Fibroblast of skin of scalp (primary cell): ENCODE measurements around the gene RGS10.
A peak's percentile ranks its signal among the peaks of the same experiment; 100 is the strongest.
"Not testable (repeated sequence)": the region's sequence is repeated elsewhere in the genome, so short reads cannot be mapped to it uniquely, and the experiment has no call there.

Experiments
- DNase-seq: peaks from one replicate; pipeline ENCODE4 v3.0.0-alpha.2; 2013

The RGS10 gene

DNA sequence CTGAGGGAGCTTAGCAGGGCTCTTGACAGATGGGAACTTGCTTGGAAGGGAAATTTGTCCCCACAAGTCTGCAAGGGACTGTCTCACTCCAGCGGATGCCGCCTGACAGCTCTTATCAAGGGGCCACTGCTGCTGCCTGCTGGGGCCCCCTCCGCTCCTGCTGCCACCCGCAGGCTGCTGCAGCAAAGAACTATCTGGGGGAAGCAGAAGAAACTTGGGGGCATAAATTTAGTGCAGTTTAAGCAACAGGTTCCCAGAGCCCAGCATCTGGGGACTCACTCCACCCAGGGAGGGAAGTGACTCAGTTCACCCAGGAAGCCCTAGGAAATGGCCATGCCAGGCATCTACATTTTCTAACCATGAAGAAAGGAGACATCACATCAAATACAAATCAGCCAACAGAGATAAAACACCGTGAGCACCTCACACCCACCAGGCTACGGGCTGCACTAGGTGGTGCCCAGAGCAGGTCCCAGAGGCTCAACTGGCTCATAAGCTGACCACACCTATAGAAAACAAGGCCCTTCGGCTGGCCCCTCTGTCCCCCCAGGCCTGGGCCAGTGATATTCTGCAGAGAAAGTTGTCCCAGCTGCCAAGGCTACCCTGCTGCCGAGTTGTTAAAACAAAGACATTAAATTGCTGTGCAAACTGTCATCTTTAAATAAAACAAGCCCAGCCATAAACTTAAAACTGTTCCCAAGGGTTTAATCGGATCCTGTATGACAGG is 3.7 kb downstream of the RGS10 start:
- DNase-seq, result no peak

DNA sequence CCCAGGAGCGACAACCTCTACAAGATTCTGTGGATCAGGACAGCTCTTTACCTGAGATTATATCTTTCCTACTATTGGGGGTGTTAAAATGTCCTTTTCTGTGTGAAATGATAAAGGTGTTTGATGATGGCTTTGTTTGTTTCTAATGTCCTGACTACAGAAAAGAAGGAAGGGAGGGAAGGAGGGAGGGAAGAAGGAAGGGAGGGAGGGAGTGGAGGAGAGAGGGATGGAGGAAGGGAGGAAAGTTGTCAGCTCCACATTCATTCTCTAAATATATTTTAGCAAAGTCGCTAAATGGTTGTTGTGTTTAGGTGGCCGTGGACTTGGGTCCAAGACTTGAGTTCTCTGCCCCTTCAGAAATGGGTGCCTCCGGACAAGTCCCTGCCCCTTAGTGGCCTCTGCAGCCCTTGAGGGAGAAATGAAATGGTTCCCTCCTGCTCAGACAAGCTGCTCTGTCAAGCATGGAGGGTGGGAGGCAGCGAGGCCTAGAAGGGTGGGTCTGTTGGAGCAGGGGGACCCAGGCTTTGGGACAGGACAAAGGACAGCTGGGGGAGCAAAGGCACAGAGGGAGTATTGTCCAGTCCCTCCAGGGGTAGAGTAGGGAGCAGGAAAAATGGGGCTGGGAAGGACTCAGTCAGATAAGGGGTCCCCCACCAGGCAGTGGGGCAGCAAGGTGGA is 4.4 kb downstream of the RGS10 start:
- no peak for DNase-seq

DNA sequence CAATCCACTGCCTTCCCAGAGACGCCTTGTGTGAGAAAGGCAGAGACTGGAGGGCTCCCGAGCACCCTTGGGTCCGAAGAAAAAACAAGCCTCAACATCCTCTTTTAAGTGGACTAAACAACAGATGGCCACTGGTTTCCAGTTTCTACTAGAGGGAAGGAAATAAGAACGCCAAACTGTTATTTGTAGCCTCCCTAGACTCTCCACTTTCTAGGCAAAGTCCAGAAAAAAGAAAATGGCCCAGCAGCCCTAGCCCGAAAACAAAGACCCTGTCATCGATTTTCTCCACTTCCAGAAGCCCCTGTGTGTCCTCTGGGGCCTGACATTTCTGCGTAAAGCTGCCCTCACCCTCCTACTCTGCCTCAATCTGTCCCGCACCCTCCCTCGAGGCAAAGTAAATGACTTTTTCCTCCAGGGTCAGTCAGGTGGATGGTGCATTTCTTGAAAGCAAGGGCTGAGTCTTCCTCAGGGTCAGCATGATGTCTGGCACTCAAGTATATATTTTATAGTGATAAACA is 6.0 kb downstream of the RGS10 start:
- no peak for DNase-seq

DNA sequence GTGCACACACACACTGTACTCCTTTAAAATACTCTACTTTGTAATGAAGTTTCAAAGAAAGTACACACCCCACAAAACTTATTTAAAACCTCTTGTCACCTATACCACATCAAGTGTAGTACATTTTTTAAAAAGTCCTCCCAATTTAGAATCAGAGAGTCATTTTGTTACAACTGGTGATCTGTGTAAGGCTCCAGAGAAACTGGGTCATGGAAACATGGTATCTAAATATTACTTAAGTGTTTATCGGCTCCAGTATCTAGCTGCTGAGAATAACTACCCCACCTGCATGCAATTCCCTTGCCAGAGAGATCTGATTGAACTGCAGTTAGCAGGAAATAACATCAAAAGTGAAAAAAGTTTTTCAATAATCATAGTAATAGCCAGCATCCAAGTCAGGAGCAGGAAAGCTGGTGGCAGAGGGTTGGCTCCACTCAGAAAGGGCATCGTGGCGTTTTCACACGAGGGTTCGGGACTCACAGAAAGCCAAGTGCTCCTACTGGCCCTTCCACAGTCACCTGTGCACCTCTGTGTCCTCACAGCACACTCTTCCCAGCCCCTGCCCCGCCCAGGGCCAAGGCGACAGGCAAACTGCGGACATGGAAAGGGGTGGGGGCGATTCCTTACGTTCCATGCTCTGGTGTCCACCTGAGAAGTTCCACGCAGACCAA is 6.5 kb downstream of the RGS10 start:
- no peak for DNase-seq

DNA sequence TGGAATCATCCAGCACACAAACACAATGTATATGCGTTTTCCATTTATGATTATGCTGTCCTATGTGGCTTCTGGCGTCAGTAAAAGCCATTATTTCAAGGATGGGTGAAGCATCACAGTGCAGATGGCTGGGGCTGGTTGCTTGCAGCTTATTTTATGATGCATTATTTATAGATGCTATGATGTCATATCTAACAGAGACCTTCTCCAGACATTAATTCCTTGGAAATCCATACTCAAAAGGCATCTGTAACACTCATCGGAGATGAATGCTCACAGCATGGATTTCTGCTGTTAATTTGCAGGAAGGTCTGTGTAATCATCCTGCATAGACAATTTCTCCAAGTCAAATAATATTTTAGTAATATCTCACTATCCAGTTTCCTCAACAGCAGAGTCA is 7.2 kb downstream of the RGS10 start:
- peak; percentile 79 for DNase-seq

DNA sequence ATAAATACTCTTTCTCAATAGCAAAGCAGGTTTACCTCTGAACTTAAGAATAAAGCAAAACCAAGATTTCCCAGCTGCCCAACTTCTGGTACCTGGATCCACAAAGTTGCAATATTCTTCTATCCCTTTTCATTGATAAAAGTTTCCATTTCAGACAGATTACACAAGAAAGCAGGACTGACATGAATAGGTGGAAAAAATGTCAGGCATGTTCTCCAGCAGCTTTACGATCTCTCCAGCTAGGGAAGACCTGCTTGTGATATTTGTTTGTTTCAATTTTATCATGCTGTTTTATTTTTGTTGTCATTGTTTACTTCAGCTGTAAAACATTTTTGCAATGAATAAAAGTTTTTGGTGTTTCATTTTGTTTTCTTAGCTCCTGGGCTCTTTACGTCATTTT is 9.0 kb downstream of the RGS10 start:
- no peak for DNase-seq

DNA sequence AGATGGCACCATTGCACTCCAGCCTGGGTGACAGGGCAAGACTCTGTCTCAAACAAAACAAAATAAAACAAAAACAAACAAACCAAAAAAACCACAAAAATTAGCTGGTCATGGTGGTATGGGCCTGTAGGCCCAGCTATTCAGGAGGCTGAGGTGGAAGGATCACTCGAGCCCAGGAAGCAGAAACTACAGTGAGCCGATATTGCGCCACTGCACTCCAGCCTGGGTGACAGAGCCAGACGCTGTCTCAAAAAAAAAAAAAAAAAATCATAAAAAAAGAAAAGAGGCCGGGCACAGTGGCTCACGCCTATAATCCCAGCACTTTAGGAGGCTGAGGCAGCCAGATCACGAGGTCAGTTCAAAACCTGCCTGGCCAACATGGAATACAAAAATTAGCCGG is 9.7 kb downstream of the RGS10 start:
- not testable (repeated sequence) for DNase-seq

DNA sequence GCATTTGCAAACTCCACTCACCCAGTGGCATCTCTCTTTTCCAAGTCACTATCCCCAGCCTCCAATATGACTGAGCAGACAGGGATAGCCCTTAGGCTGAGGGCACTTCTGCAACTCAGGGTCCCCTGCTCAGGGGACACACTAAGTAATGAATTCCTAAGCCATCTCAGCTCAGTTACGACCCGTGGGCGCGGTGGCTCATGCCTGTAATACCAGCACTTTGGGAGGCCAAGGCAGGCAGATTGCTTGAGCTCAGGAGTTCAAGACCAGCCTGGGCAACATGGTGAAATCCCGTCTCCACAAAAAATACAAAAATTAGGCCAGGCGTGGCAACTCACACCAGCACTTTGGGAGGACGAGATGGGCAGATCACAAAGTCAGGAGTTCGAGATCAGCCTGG is 10.3 kb downstream of the RGS10 start:
- not testable (repeated sequence) for DNase-seq

DNA sequence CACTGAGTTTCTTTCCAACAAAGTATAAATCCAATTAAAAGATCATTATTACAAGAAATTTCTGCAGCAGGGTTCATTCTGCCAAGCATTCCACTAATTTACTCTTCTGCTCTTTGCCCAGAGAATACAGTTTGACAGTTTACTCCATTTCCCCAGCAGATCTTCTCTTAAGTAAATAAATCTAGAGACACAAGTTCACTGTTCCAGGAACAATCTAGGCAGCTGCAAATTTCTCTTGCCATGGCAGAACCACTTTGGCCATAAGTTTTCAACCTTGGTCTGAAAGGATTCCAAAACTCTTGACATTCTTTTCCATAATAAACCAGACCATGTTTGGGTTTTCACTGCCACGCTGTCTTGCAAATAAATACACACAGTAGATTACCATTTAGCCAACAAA is 11.5 kb downstream of the RGS10 start:
- DNase-seq, result no peak

DNA sequence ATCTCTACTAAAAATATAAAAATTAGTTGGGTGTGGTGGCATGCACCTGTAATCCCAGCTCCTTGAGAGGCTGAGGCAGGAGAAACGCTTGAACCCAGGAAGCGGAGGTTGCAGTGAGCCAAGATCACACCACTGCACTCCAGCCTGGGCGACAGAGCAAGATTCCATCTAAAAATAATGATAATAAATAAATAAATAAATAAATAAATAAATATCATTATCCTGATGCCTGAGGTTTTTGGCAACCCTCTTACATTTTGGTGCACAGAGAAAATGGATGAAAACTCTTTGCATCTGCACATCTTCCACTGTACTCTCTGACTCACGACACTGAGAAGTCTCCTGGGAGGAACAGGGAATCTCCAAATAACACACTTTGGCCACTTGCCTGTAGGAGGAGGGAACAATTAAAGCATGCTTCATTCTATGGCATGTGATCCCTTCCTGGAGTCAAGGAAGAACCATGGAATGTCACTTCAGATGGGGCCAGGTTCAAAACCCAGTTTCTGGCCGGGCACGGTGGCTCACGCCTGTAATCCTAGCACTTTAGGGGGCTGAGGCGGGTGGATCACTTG is 13.8 kb downstream of the RGS10 start:
- peak; percentile 97 for DNase-seq

DNA sequence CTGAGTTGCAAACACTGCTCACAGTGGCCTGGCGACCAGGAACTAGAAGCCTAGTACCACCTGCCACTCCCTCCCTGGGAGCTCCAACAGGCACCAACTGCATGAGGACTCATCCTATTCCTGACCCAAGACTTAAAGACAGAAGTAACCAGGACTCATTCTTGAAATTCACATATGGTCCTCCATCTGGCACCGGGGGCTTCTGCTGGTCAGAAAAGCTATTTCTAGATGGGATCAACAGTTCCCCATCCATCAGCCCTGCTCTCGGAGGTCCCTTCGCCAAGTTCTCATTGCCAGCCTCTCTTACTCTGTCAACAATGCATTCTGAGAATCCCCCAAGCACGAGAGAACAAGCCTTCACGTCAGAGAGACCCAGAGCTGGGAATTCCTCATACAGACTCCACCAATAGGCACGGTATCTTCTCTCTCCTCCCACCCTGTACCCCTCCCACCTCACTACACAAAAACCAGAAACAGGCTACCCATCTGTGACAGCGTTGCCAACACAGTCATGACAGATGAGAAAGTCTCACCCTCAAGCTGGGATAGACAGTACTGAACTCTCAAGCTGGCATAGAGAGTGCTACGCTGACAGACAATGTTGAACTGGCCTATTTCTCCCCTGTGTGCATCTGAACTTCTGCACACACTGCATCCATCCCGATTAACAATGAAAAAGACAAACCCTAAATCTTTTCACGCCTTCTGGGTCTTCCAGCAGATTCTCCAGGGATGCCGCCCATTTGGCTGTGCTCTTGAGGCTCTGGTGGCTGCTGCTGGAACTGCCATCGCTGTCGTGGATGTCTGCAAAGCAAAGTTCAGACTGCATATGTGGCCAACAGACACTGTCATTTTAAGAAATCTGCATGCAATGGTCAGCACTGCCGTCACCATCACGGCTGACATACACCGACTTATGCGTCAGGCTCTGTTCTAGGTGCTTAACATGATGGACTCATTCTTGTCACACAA is 15.6 kb downstream of the RGS10 start:
- DNase-seq, result no peak

DNA sequence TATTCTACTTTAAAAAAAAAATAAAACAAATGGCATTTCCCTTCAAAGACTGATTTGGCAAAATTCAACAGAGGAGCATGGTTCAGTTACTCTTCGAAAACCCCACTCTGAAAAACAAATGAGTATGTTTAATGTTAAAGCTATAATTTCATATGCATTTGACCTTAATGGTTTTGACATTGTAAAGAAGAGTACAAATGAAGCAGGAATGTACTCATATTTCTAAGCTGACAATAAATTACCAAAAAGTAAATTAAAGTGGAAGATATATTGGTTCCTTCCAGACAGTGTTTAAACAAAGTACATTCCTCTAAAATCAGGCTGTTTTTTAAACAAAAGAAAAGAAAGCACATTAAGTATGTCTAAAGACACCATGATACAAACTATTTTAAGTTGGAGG is 16.4 kb downstream of the RGS10 start:
- no peak for DNase-seq

DNA sequence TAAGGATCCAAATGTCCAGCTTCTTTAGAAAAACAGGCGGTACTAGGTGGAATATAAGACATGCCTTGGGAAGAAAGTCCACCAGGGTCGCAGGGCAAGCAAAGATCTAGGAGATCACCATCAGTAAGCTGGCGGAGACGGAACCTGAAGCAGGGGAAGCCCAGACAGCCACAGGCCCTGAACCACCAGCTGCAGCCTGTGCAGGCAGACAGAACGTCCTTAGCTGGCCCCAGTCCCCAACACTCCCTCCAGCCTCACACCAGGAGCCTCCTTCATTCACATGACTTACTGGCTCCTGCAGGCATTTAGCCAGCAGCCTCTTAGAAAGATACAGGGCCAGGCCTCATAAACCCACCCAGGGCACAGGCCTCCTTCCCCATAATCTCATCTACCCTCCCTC is 17.4 kb downstream of the RGS10 start:
- no peak for DNase-seq

DNA sequence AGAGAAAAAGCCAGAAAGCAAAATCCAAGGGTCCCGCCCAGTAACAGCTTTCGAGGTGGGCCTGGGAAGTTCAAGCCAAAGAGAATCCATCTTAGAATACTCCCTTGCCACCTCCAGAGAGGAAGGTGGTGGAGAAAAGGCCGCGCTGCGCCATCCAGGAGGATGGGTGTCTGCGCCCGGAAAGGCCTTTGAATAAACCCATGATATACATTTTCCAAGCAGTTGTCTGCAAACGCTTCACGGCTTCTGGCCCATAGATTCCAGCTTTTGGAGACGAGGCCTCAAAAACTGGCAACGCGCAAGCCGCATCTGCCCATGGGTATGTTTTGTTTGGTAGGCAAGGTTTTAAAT is 17.8 kb downstream of the RGS10 start:
- DNase-seq, result no peak

DNA sequence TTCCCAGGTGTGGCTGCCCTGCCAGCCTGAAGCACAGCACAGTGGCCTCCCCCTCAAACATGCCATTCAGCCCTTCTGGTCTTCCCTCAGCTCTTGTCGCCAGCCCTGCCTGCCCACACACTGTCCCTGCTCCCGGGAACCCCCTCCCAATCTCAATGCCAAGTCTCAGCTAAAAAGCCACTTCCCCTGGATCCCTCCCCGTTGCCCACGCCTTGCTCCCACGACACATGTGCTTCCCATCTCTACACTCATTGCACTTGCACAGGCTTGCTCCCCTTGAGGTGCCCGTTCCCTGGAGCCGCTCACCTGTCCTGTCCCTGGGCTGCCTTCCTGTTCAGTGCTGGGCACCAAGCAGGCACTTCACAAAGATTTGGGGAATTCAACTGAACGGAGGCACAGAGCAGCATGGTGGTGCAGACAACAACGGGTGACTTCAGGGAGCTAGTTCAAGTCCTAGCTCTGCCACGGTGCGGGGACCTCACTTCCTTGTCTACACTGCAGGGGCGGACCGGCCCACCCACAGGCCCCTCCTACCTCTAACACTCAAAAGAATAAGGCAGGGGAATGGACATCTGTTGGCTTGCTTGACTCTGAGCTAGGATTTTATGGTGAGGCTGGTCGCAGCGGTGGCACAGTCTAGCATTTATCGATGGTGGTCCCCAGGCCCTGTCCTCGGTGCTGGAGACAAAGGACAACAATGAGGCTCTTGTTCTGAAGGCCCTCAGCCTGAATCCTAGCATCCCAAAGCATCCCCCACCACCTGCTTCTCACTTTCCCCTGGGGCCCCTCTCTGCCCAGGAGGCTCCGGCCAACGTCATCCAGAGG is 18.4 kb downstream of the RGS10 start:
- DNase-seq, result no peak

DNA sequence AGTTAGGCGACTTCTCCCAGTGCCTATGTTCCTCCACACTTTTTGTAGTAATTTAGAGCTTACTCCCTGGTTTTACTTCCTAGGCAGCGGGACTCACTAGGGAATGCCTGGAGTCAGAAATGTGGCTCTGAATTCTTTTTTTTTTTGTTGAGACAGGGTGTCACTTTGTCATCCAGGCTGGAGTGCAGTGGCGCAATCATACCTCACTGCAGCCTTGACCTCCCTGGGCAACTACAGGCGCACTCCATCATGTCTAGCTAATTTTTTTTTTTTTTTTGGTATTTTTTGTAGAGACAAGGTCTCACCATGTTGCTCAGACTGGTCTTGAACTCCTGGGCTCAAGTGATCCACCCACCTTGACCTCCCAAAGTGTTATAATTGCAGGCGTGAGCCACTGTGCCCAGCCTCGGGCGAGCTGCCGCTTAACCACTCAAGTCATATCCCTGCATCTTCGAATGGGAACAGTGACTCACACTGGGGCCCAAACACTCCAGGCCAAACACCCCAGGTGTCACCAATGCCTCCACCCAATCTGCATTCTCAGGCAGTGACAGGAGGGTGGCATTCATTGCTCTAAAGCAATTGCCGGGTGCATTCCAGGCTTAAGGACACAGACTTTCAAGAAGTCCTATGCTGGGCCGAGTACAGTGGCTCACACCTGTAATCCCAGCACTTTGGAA is 19.6 kb downstream of the RGS10 start:
- DNase-seq, result no peak

DNA sequence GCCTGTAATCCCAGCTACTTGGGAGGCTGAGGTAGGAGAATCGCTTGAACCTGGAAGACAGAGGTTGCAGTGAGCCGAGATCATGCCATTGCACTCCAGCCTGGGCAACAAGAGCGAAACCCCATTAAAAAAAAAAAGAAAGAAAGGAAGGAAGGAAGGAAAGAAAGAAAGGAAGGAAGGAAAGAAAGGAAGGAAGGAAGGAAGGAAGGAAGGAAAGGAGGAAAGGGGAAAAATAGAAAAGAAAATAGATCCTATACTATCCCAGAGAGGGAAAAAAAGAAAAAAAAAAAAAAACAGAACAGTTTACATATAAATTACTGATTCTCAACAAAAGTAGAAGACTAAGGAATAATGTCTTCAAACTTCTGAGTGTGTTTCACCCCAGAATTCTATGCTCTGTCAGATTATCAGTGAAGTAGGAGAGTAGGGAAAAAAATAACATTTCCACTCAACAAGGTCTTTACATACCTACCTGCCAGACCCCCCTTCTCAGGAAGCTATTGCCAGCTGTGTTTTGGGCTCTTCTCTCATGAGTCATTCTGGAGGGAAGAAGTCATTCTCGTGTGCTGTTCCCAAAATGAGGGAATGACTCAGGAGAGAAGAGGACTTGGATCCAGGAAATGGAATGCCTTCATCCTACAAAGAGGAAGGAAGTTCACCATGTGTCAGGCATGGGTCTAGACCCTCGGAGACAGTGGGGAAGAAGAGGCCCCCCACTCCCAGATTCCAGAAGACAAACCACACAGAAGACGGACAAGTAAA is 20.9 kb downstream of the RGS10 start:
- DNase-seq, result peak; percentile 84

DNA sequence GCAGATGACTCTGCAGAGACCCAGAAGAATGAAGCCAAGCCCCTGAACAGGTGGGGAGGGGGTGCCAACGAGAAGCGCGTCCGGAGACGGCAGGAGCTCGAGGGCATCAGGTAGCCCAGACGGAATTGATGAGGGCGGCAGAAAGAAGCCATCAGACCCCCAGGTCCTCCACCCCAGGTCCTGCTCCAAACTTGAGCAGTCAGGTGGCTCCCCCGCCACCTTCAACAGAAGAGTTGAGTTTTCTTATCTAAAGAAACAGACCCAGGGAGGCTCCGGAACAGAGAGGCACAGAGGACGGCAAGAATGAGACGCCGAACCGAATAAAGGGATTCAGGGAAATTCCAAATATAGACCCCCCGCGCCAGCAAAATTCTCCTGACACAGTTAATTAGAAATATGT is 22.2 kb downstream of the RGS10 start:
- no peak for DNase-seq

DNA sequence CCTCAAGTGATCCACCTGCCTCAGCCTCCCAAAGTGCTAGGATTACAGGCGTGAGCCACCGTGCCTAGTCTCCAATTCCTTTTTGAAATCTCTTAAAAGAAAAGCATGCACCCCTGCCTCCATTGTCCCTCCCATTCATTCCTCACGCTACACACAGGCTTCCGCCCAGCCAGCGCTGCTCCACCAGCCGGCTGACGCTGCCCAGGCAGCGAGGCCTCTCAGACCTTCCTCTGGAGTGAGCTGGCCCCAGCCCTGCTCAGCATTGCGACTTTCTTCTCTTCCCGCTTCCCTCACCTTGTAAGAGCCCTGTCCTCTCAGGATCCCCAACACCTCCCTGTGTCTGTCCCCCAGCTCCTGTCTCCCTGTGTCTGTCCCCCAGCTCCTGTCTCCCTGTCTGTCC is 23.6 kb downstream of the RGS10 start:
- no peak for DNase-seq

DNA sequence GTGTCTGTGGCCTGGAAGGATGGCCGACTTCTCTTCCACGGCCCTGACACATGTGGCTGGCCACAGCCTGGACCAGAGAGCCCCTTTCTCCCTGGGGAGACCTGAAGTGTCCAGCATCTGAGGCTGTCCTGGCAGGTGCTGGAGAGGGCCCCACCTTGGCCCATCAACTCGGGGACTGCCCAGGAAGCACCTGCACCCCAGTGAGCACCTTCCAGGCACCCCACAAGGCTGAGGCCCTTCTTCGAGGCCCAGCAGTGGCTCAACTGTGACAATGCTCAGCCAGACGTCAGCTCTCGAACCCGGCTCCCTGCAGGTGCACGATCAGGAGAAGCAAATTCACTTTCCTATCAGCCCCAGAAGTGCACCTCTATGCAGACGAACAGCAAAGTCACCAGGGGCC is 24.3 kb downstream of the RGS10 start:
- no peak for DNase-seq
